Heart right ventricle (tissue), 16 donors: Measurements from ENCODE around the gene SLC27A1. TPM values are rescaled to one million over a fixed set of nuclear protein-coding genes. Genes with fewer than 3 reads are reported as not detected.

Source experiments
- ATAC-seq, 8 donors: fragments of 200-7000 bp; cut with Tn5 transposase; one replicate each; pipeline ENCODE4 v1.9.1; 2020; ENCODE audit warnings: mild to moderate bottlenecking in 8 of 8, moderate library complexity in 8 of 8, moderate number of reproducible peaks in 1 of 8
- DNase-seq, 2 donors: peaks; one replicate each; pipeline ENCODE4 v3.0.0-alpha.2; 2020
- H3K27ac ChIP-seq, 10 donors: fragments of 200-600 bp; sonication (generic) in 2 of 10; one replicate each; pipeline versions ENCODE4 v1.5.0 to v1.8.0; 2020 to 2022; ENCODE audit warnings: mild to moderate bottlenecking in 3 of 10
- H3K27me3 ChIP-seq, 7 donors: fragments of 200-600 bp; one replicate each; pipeline ENCODE4 v1.8.0; 2021 to 2022; ENCODE audit warnings: mild to moderate bottlenecking in 2 of 7
- H3K36me3 ChIP-seq, 9 donors: fragments of 200-600 bp; sonication (generic) in 1 of 9; one replicate each; pipeline versions ENCODE4 v1.5.0 to v1.8.0; 2020 to 2022; ENCODE audit warnings: mild to moderate bottlenecking in 2 of 9
- H3K4me1 ChIP-seq, 9 donors: fragments of 200-600 bp; sonication (generic) in 1 of 9; one replicate each; pipeline versions ENCODE4 v1.5.0 to v1.8.0; 2020 to 2022; ENCODE audit warnings: mild to moderate bottlenecking in 4 of 9
- H3K4me3 ChIP-seq, 10 donors: fragments of 200-600 bp; sonication (generic) in 2 of 10; one replicate each; pipeline versions ENCODE4 v1.5.0 to v1.8.0; 2020 to 2022; ENCODE audit warnings: mild to moderate bottlenecking in 7 of 10, moderate library complexity in 2 of 10
- H3K9me3 ChIP-seq, 11 donors: fragments of 200-600 bp in 10 of 11; sonication (generic) in 2 of 11; one replicate each; pipeline versions ENCODE4 v1.5.0 to v1.8.0; 2013 to 2022; ENCODE audit warnings: mild to moderate bottlenecking in 2 of 11, control low read depth in 1 of 11, moderate library complexity in 1 of 11
- WGBS, 2 donors: extraction: QIAGEN DNeasy Blood & Tissue Kit; methylation state at CpG; one replicate each; pipeline ENCODE4 v1.1.7; 2013; ENCODE audit warnings: inconsistent platforms in 1 of 2; 5-methylcytosine and 5-hydroxymethylcytosine counted together
- intact Hi-C, 10 donors: fragments of 100-400 bp; cut with DNase I; formaldehyde crosslinking; loops; one replicate each; pipeline versions ENCODE4 v1.11.1 to v1.14.2; 2022
- polyA plus RNA-seq, 2 donors: library from polyadenylated mRNA; stranded (reverse); fragments of 200-250 nt; gene quantifications; one replicate each; pipeline ENCODE4 v1.2.3, GENCODE V29; 2013
- total RNA-seq, 10 donors: library from RNA; stranded (reverse); fragmentation: NEBNext Ultra II Directional in 3 of 10; extraction: Animal tissue kit (Norgen Biotek cat#: 25700) in 3 of 10; gene quantifications; one replicate each; pipeline versions ENCODE4 v1.2.1 to v1.2.4, GENCODE V29; 2021 to 2023
- TF ChIP-seq, protein P1 (sequence below), 9 donors: fragments of 200-600 bp; sonication (generic) in 2 of 9; IDR thresholded peaks; one replicate each; pipeline versions ENCODE4 v1.5.0 to v1.8.0; 2021 to 2022; ENCODE audit warnings: antibody characterized with exemption in 9 of 9, mild to moderate bottlenecking in 5 of 9, moderate library complexity in 1 of 9
- donor health status: Arrhythmogenic right ventricular cardiomyopathy.
- donor health status: ischemic (EF 13 %, LVEDD 7.1; RV severe dilation, severe dysfunction).
- donor health status: healthy with polysubstance abuse.
- donor health status: DM: no; HTN: yes; CAD: no.
- donor health status: DM: no; HTN: no; CAD: no.
- donor health status: ischemic (EF 25% LVEDD 6.9; RV normal size, moderate dysfunction).
- donor health status: ischemic (EF 25% LVEDD 5.7; RV mildly dilated, moderate dysfunction).
- donor health status: healthy.
- donor health status: DM: yes; HTN: yes; CAD: no.
- donor health status: Ischemic cardiomyopathy.
- donor health status: ischemic (EF 35%, LVEDD 5.7; RV mildly dilated, moderate dysfunction).
- donor health status: nonischemic (EF 11% LVEDD 7.7; RV severe dilation, severe dysfunction).
- donor health status: DM: yes; HTN: yes; CAD: no.
- donor health status: PGD.
- donor health status: ischemic (EF 29% LVEDD 5.4; RV normal size, mild dysfunction).
- donor health status: nonischemic (EF 23%, LVEDD 6.1; RV moderate dilation, normal function).

Gene SLC27A1
- total and polyA plus RNA-seq, 12 donors = 16.0 to 78.3 (median 47.2) TPM

DNA sequence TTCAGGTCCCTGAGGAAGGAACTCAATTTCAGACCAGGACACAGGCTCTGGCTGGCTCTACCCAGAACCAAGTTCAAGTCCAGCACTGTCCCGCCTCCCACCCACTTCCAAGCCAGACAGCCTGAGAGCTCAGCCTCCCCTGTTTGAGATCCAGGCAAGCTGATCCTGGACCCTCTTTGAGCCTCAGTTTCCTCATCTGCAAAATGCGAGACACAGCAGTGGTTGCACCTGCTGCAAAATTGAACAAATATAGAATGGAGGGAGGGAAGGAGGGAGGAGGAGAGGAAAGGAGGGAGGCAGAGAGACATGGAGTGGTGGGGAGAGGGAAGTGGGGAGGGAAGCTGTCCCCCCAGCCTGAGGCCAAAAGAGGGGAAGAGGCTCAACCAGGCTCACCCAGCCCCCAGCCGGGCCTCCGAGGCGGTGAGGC is 22.6 kb upstream of the SLC27A1 start:
- no peak for ATAC-seq
- TF ChIP-seq, protein P1, sequence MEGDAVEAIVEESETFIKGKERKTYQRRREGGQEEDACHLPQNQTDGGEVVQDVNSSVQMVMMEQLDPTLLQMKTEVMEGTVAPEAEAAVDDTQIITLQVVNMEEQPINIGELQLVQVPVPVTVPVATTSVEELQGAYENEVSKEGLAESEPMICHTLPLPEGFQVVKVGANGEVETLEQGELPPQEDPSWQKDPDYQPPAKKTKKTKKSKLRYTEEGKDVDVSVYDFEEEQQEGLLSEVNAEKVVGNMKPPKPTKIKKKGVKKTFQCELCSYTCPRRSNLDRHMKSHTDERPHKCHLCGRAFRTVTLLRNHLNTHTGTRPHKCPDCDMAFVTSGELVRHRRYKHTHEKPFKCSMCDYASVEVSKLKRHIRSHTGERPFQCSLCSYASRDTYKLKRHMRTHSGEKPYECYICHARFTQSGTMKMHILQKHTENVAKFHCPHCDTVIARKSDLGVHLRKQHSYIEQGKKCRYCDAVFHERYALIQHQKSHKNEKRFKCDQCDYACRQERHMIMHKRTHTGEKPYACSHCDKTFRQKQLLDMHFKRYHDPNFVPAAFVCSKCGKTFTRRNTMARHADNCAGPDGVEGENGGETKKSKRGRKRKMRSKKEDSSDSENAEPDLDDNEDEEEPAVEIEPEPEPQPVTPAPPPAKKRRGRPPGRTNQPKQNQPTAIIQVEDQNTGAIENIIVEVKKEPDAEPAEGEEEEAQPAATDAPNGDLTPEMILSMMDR (IDR thresholded peaks at IDR 0.05) = no peak
- Histone ChIP-seq H3K36me3 (no peaks in the 10 kb centered on the region), H3K9me3 (no peaks in the 10 kb centered on the region), H3K4me1 (peaks cover 0 to 8% (median 7%) of the 10 kb centered on the region in 9 donors), H3K27ac (no peak overlapping the region), H3K4me3 (peak overlapping the region in 7 of 10 donors; percentile 33 to 60 (median 49)), H3K27me3 (peaks cover 0 to 34% (median 3%) of the 10 kb centered on the region in 7 donors)
- intact Hi-C loops = loop anchor here in 1 of 10 donors (5.0 kb wide), 1 partner anchor 50 kb away; no protein-coding TSS in a partner anchor
- no peak for DNase-seq
- WGBS, 2 donors = 31 to 42% methylated on average over 5 of the region's 5 CpGs

DNA sequence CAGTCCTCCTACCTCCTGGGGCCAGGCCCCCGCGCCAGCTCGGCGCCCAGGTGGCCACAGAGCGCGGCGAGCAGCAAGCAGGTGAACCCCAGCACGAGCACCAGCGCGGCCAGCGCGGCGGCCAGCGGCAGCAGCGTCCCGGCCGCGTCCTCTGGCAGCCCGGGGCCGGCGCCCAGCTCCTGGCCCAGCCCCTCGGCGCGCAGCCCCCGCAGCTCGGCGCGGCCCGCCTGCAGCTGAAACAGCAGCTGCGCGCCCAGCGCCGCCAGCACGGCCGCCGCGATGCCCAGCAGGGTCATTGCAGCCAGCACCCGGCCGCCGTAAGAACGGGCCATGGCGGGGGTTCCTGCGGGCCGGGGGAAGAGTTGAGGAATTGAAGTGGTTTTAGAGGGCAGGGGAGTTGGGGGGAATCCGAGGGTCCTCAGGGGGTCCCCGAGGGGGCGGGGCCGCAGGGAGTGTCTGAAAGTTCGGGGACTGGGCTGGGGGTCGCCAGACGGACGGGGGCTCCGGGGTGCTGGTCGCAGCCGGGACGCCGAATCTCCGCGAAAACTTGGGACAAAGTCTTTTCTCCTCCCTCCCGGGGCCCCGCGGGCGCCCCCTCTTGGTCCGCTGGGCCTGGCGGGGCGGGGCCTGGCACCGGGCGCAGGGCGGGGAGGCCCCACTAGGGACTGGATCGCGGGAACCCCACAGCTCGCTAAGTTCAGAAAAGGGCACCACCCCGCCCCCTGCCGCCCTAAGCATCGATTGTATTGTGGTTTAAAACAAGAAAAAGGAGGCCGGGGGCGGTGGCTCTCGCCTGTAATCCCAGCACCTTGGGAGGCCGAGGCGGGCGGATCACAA is 22.0 kb upstream of the SLC27A1 start, which contains the start of gene TMEM221:
TSS of gene TMEM221 (minus strand) at position 538 of the 837 bp plus-strand sequence. CDS start at position 332, 206 bp downstream.
- Histone ChIP-seq H3K4me1 (peaks cover 0 to 10% (median 7%) of the 10 kb centered on the region in 9 donors), H3K27me3 (peaks cover 0 to 36% (median 3%) of the 10 kb centered on the region in 7 donors), H3K27ac (no peak within 1 kb of the TSS), H3K4me3 (peak within 1 kb of the TSS in 9 of 10 donors; percentile 33 to 60 (median 49)), H3K36me3 (no peaks in the 10 kb centered on the region), H3K9me3 (no peaks in the 10 kb centered on the region)
- ATAC-seq (peak; percentile 64 to 85 (median 76)), DNase-seq (peak; percentile 42 to 61)
- TF ChIP-seq, protein P1 (IDR thresholded peaks at IDR 0.05) = peak; percentile 21 to 75 (median 63)
- intact Hi-C loops = loop anchor here in 1 of 10 donors (5.0 kb wide), 1 partner anchor 51 kb away; no protein-coding TSS in a partner anchor
- WGBS, 2 donors = 2% methylated on average over 65 to 77 of the region's 81 CpGs

DNA sequence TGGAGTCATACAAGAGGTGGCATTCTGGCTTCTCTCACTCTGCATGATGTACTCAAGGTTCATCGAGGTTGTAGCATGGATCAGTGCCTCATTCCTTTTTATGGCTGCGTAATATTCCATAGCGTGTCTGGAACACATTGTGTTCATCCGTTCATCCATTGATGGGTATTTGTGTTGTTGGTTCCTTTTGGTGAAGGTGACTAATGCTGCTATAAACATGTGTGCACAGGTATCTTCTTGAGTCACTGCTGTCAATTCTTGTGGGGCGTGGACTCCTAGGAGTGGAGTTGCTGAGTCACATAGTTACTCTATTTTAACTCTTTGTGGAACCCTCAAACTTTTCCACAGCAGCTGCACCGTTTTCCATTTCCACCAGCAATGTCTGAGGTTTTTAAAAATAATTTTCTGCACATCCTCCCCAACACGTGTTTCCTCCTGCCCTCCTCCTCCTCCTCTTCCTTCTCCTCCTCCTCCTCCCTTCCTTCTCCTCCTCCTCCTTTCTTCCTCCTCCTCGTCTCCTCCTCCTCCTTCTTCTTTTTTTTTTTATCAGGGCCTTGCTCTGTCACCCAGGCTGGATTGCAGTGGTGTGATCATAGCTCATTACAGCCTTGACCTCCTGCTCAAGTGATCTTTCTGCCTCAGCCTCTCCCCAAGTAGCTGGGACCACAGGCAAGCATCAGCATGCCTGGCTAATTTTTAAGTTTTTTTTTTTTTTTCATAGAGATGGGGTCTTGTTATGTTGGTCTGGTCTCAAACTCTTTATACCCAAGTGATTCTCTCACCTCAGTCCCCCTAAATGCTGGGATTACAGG is 19.9 kb upstream of the SLC27A1 start:
- Histone ChIP-seq H3K9me3 (no peaks in the 10 kb centered on the region), H3K27me3 (peaks cover 5 to 57% (median 24%) of the 10 kb centered on the region in 7 donors), H3K4me3 (no peak overlapping the region), H3K36me3 (no peaks in the 10 kb centered on the region), H3K4me1 (peaks cover 0 to 15% (median 7%) of the 10 kb centered on the region in 9 donors), H3K27ac (no peak overlapping the region)
- TF ChIP-seq, protein P1 (IDR thresholded peaks at IDR 0.05) = no peak
- intact Hi-C loops = loop anchor here in 7 of 10 donors (5.0 to 10.0 kb wide), 6 partner anchors 122 to 407 kb away; partner anchors contain the start of gene RPL18A (in 3 of the 7)
- 63 to 64% methylated on average over 8 of the region's 8 CpGs for WGBS, 2 donors
- no peak for ATAC-seq
- DNase-seq = no peak

DNA sequence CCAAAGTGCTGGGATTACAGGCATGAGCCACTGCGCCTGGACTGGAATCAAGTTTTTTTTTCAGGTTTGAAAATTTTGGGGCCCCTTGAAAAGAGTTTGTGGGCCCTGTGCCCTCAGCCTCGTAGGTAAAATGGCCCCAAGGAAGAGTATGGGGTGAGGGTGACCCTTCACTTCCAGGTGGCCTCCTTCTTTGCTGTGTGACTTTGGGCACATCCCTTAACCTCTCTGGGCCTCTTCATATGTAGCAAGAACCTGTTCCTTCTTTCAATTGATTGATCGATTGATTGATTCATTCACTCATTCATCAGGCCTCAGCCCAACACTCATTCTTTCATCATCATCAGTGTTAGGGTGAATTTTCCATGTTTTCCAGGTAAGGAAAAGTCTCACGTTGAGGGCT is 18.5 kb upstream of the SLC27A1 start:
- WGBS, 2 donors = 89 to 92% methylated on average over 4 of the region's 4 CpGs
- H3K27ac ChIP-seq = no peak overlapping the region

More for the DNA sequence above, 18.5 kb upstream of the SLC27A1 start:
- intact Hi-C loops = loop anchor here in 7 of 10 donors (5.0 to 10.0 kb wide), 6 partner anchors 120 to 405 kb away; partner anchors contain the start of gene RPL18A (in 3 of the 7)
- Histone ChIP-seq H3K4me3 (no peak overlapping the region), H3K4me1 (peaks cover 0 to 15% (median 7%) of the 10 kb centered on the region in 9 donors), H3K36me3 (no peaks in the 10 kb centered on the region), H3K9me3 (no peaks in the 10 kb centered on the region), H3K27me3 (peaks cover 9 to 71% (median 37%) of the 10 kb centered on the region in 7 donors)
- DNase-seq (no peak), ATAC-seq (no peak)
- TF ChIP-seq, protein P1 (IDR thresholded peaks at IDR 0.05) = no peak
